ENCODE measurements around the gene CRTC1.

DNA sequence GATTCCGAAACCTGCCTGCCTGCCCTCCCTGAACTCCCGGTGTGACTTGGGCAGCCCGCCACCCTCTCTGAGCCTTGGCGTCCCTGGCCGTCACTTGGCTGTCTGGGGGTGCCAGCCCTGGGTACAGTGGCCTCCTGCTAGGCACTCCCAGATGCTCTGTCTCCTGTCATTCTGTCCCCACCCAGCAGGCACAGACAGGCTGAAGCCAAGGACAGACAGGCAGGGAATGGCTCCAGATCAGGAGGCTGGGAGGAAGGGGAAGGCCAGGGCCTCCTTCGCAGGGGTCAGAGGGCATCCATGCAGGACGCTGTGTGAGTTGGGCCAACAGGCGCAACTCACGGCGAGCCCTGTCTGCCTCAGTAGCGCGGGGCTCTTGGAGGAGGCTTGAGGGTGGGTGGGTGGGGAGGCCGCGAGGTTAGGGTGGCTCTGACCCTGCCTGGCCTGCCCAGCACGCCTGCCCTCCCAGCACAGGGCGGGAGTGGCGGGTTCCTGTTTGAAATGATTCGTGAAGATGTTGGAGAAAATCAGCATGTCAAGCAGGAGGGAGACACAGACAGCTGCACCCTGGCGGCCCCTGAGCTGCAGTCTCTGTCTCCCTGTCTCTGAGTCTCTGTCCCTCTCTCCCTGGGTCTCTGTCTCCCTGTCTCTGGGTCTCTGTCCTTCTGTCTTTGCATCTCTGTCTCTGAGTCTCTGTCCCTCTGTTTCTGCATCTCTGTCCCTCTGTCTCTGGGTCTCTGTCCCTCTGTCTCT is 27.0 kb upstream of the CRTC1 start:
- TF ChIP-seq, protein P1, sequence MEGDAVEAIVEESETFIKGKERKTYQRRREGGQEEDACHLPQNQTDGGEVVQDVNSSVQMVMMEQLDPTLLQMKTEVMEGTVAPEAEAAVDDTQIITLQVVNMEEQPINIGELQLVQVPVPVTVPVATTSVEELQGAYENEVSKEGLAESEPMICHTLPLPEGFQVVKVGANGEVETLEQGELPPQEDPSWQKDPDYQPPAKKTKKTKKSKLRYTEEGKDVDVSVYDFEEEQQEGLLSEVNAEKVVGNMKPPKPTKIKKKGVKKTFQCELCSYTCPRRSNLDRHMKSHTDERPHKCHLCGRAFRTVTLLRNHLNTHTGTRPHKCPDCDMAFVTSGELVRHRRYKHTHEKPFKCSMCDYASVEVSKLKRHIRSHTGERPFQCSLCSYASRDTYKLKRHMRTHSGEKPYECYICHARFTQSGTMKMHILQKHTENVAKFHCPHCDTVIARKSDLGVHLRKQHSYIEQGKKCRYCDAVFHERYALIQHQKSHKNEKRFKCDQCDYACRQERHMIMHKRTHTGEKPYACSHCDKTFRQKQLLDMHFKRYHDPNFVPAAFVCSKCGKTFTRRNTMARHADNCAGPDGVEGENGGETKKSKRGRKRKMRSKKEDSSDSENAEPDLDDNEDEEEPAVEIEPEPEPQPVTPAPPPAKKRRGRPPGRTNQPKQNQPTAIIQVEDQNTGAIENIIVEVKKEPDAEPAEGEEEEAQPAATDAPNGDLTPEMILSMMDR (IDR thresholded peaks at IDR 0.05), result no peak
- no peak for TF ChIP-seq ZFX (IDR thresholded peaks at IDR 0.05; ENCODE audit: borderline replicate concordance)
